HG03432 (cell line): Measurements from ENCODE around the gene CYTH2.
"Not testable (repeated sequence)": the region's sequence is repeated elsewhere in the genome, so short reads cannot be mapped to it uniquely, and the experiment has no call there.

ENCODE experiments used
- ATAC-seq: cut with Tn5 transposase; IDR thresholded peaks from one replicate; pipeline ENCODE4 v1.9.1; 2021; ENCODE audit warnings: mild to moderate bottlenecking, moderate library complexity; ENCODE audit not compliant: unreplicated experiment

CYTH2 gene

GRCh38 chr19:48511321-48511731 is 42.2 kb downstream of the CYTH2 start:
- no peak for ATAC-seq

GRCh38 chr19:48511800-48512503 is 42.8 kb downstream of the CYTH2 start, which contains the start of gene LMTK3:
TSS of gene LMTK3 (minus strand) at chr19:48511835. CDS start at chr19:48511576, 259 bp downstream.
- ATAC-seq: no peak

- ATAC-seq: no peak
Measured at GRCh38 chr19:48512504-48513288, 43.5 kb downstream of the CYTH2 start.

- ATAC-seq: no peak
Measured at GRCh38 chr19:48513289-48514122, 44.3 kb downstream of the CYTH2 start.

GRCh38 chr19:48514123-48514458 is 44.9 kb downstream of the CYTH2 start:
- no peak for ATAC-seq

GRCh38 chr19:48516536-48516935 is 47.4 kb downstream of the CYTH2 start:
- ATAC-seq: no peak

GRCh38 chr19:48518207-48518606 is 49.0 kb downstream of the CYTH2 start:
- ATAC-seq: no peak

- not testable (repeated sequence) for ATAC-seq
Measured at GRCh38 chr19:48519426-48519825, 50.3 kb downstream of the CYTH2 start.

- no peak for ATAC-seq
Measured at GRCh38 chr19:48520134-48520533, 51.0 kb downstream of the CYTH2 start.

GRCh38 chr19:48524221-48524620 is 55.1 kb downstream of the CYTH2 start:
- no peak for ATAC-seq

GRCh38 chr19:48524732-48525131 is 55.6 kb downstream of the CYTH2 start:
- ATAC-seq: no peak

- no peak for ATAC-seq
Measured at GRCh38 chr19:48529156-48529555, 60.0 kb downstream of the CYTH2 start.

GRCh38 chr19:48530066-48530720 is 61.0 kb downstream of the CYTH2 start:
- ATAC-seq: no peak

- ATAC-seq: no peak
Measured at GRCh38 chr19:48530770-48531169, 61.6 kb downstream of the CYTH2 start.
